Neutrophil (primary cell): ENCODE measurements around the gene NQO1.
A peak's percentile ranks its signal among the peaks of the same experiment; 100 is the strongest.

ENCODE experiments used
- H3K27ac ChIP-seq: fragments of 200-600 bp; sonication (generic); 2 replicates; pipeline ENCODE4 v1.5.1; 2016; ENCODE audit warnings: mild to moderate bottlenecking, moderate library complexity
- H3K27me3 ChIP-seq: fragments of 200-600 bp; sonication (generic); 2 replicates; pipeline ENCODE4 v1.6.0; 2016; ENCODE audit warnings: mild to moderate bottlenecking
- H3K36me3 ChIP-seq: fragments of 200-600 bp; sonication (generic); 2 replicates; pipeline ENCODE4 v1.5.1; 2017
- H3K4me1 ChIP-seq, 2 experiments: fragments of 200-600 bp in 1 of 2; sonication (generic) in 1 of 2; 1 replicate in 1 of 2; 2 replicates in 1 of 2; pipeline versions ENCODE4 v1.5.1 to v1.6.1; 2013 to 2016; ENCODE audit warnings: low read depth in 1 of 2, low read length in 1 of 2, mild to moderate bottlenecking in 1 of 2, moderate library complexity in 1 of 2; ENCODE audit not compliant: control insufficient read depth in 1 of 2, insufficient read depth in 1 of 2
- H3K4me3 ChIP-seq, 2 experiments: fragments of 200-600 bp in 1 of 2; sonication (generic) in 1 of 2; 1 replicate in 1 of 2; 2 replicates in 1 of 2; pipeline ENCODE4 v1.5.1; 2013 to 2016; ENCODE audit warnings: low read depth in 1 of 2, low read length in 1 of 2, mild to moderate bottlenecking in 1 of 2, moderate library complexity in 1 of 2
- H3K9me3 ChIP-seq: fragments of 200-600 bp; sonication (generic); 2 replicates; pipeline ENCODE4 v1.5.1; 2016
- TF ChIP-seq, protein P1 (sequence below): fragments of 200-600 bp; sonication (generic); IDR thresholded peaks from 2 replicates; pipeline ENCODE4 v1.5.1; 2016; ENCODE audit warnings: antibody characterized with exemption

Gene NQO1

DNA sequence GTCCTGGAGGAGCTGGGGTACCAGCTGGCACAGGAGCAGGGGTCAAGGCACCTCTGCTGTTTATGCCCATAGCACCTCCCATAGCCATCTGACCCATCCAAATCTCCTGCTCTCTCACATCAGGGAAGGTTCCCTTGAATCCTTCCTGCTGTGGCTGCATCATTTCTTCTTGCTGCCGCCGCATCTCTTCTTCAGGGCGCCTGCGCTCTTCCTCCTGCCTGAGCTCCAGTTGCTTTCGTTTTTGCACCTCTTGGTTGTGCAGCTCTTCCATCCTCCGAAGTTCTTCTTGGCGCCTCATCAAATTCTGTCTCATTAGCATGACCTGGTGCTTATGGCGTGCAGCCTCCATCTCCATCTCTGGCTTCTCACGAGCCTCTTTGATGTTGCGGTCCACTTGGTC, 30.3 kb upstream of the NQO1 start:
- Histone ChIP-seq H3K36me3 (no peaks in the 10 kb centered on the region), H3K9me3 (no peaks in the 10 kb centered on the region), H3K27ac (no peak overlapping the region), H3K4me1 (peaks cover 13 to 15% of the 10 kb centered on the region in 2 experiments), H3K4me3 (no peak overlapping the region), H3K27me3 (no peaks in the 10 kb centered on the region)
- TF ChIP-seq, protein P1, sequence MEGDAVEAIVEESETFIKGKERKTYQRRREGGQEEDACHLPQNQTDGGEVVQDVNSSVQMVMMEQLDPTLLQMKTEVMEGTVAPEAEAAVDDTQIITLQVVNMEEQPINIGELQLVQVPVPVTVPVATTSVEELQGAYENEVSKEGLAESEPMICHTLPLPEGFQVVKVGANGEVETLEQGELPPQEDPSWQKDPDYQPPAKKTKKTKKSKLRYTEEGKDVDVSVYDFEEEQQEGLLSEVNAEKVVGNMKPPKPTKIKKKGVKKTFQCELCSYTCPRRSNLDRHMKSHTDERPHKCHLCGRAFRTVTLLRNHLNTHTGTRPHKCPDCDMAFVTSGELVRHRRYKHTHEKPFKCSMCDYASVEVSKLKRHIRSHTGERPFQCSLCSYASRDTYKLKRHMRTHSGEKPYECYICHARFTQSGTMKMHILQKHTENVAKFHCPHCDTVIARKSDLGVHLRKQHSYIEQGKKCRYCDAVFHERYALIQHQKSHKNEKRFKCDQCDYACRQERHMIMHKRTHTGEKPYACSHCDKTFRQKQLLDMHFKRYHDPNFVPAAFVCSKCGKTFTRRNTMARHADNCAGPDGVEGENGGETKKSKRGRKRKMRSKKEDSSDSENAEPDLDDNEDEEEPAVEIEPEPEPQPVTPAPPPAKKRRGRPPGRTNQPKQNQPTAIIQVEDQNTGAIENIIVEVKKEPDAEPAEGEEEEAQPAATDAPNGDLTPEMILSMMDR = no peak

DNA sequence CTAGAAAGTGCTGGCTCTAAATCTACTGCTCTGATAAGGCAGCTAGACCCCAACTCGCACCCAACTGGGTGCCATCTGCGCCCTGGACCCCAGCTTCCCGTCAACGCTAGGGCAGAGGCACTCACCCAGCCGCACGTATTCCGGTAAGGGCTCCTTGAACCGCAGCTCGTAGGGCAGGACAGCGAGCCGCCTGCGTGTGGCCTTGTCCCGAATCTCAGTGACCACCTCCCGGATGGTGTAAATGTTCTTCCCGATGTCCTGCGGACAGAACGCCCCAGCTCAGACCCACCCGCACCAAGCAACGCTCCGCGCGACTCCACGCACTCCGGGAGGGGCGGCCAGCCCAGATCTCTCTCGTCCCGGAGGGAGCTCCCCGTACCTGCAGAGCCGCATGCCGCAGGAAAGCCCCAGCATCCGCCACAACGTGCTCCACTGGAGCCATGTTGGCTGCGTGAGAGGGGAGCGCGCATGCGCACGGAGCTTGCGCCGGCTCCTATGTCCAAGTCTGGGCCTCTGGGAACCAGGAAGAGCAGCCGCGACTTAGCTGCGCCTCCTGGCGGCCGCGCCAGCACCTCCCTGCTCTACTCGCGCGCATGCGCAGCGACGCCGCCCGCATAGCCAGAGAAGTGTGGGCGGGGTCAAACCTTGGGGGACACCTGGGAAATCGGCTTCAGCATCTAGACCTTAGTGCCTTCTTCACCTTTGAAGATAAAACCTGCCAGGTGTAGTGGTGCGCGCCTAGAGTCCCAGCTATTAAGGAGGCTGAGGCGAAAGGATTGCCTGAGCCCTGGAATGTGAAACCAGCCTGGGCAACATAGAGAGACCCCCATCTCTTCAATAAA, 28.3 kb upstream of the NQO1 start, which contains the start of gene NOB1:
NOB1 (minus strand) TSS at position 458 of the 842 bp plus-strand sequence; CDS start at position 442, 16 bp downstream.
- Histone ChIP-seq H3K9me3 (no peaks in the 10 kb centered on the region), H3K27ac (peak within 1 kb of the TSS; percentile 48), H3K4me1 (peaks cover 12 to 13% of the 10 kb centered on the region in 2 experiments), H3K4me3 (peak within 1 kb of the TSS; percentile 77 to 82), H3K36me3 (no peaks in the 10 kb centered on the region), H3K27me3 (no peaks in the 10 kb centered on the region)
- TF ChIP-seq, protein P1 = peak; percentile 100

GRCh38 chr16:69754143-69754468, 27.7 kb upstream of the NQO1 start:
- Histone ChIP-seq H3K27ac (no peak overlapping the region), H3K36me3 (peaks cover 3% of the 10 kb centered on the region), H3K9me3 (no peaks in the 10 kb centered on the region), H3K4me3 (peak overlapping the region; percentile 77 to 82), H3K27me3 (no peaks in the 10 kb centered on the region), H3K4me1 (peaks cover 12 to 13% of the 10 kb centered on the region in 2 experiments)
- TF ChIP-seq, protein P1 = no peak

- H3K27me3 ChIP-seq = no peaks in the 10 kb centered on the region
- no peaks in the 10 kb centered on the region for H3K9me3 ChIP-seq
- no peak overlapping the region for H3K4me3 ChIP-seq
- no peak overlapping the region for H3K27ac ChIP-seq
- no peaks in the 10 kb centered on the region for H3K4me1 ChIP-seq
- H3K36me3 ChIP-seq = peaks cover 27% of the 10 kb centered on the region
- TF ChIP-seq, protein P1 = no peak
These were observed 22.5 kb upstream of the NQO1 start for GRCh38 chr16:69748694-69749345.

- Histone ChIP-seq H3K27ac (no peak overlapping the region), H3K36me3 (peaks cover 27% of the 10 kb centered on the region), H3K27me3 (no peaks in the 10 kb centered on the region), H3K9me3 (no peaks in the 10 kb centered on the region), H3K4me3 (no peak overlapping the region), H3K4me1 (peaks cover 0 to under 1% of the 10 kb centered on the region in 2 experiments)
- TF ChIP-seq, protein P1 = no peak
These were observed 20.8 kb upstream of the NQO1 start for GRCh38 chr16:69747115-69747514.
